ENCODE data around the gene CYP27A1.

Gene CYP27A1

DNA sequence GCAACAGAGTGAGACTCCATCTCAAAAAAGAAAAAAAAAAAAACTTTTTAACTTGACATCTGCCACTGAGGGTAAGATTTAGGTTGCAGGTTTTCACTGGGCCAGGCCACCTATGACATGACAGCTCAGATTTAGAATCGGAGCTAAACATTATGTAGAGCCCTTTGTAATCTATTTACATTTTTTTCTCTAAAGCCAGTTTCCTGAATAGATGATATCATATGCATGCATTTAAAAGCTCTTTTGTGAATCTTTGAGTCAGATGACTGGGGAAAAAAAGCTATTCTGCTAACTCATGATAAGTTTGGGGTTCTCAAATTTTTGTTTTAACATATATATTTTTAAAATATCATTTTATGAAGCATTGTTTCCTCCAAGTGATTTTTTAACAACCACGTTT, 28.3 kb downstream of the CYP27A1 start:
- no peak for DNase-seq (ENCODE audit: low read depth in 2 of 2, low spot score in 1 of 2)

DNA sequence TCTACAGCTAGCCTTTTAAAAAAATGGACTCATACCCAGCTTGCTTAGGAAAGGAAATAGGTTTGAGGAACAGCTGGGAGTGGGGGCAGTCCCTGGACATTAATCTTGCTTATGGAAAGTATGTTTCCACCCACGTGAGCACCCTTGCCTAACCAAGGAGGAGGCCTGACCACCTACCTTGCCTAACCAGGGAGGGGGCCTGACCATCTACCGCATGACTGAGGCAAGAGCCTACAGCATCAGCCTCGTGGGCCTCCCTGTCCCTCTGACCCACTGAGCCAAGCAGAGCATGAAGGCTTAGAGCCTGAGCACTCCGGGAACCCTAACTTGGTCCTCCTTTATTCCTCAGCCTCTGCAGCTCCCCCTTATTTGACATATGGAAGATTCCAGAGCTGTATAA, 29.4 kb downstream of the CYP27A1 start:
- DNase-seq (ENCODE audit: low read depth in 2 of 2, low spot score in 1 of 2) = no peak

- no peak for DNase-seq (ENCODE audit: low read depth in 2 of 2, low spot score in 1 of 2)
Measured at GRCh38 chr2:218812096-218812815, 30.3 kb downstream of the CYP27A1 start.

GRCh38 chr2:218812861-218813260, 30.9 kb downstream of the CYP27A1 start:
- DNase-seq (ENCODE audit: low read depth in 2 of 2, low spot score in 1 of 2) = no peak

DNA sequence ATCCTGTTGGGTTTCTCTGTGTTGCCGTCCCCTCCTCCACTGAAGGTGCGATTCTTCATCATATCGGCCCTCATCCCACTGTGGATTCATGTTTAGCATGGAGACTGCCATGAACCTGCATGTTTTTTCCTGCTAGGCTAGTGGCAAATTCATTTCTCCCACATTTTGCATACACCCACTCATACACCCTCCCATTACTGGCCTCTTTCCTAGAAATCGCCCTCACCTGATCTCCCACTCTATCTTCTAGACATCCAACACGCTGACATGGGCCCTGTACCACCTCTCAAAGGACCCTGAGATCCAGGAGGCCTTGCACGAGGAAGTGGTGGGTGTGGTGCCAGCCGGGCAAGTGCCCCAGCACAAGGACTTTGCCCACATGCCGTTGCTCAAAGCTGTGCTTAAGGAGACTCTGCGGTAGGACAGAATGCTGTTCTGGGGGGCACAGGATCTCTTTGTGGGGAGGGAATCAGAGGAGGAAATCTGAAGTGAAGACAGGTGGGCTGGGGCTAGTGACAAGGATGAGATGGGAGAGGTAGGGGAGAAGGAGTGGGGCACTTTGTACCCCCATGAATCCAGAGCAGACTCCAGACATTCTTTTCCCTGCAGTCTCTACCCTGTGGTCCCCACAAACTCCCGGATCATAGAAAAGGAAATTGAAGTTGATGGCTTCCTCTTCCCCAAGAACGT, 32.0 kb downstream of the CYP27A1 start:
- no peak for DNase-seq (ENCODE audit: low read depth in 2 of 2, low spot score in 1 of 2)

GRCh38 chr2:218814540-218815243, 32.7 kb downstream of the CYP27A1 start:
- DNase-seq (ENCODE audit: low read depth in 2 of 2, low spot score in 1 of 2) = no peak

DNA sequence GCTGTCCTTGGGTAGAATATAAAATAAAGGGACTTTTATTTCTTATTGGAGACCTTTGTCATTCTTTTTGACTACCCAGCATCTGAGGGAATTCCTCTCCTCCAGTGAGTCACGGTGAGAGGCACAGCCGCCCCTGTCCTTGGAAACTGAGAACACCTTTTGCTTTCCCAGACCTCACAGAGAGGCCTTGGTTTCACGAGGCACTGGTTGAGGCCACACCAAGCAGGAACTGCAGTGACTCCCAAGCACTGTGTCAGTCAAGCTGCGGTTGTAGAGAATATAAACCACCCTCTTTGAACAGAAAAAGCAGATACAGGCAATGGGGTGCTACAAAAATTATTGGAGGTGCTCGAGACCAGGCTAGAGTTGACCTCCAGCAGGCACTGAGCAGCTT, 33.3 kb downstream of the CYP27A1 start:
- no peak for DNase-seq (ENCODE audit: low read depth in 2 of 2, low spot score in 1 of 2)

- DNase-seq (ENCODE audit: low read depth in 2 of 2, low spot score in 1 of 2) = no peak
Measured at GRCh38 chr2:218815649-218816048, 33.7 kb downstream of the CYP27A1 start.

- no peak for DNase-seq (ENCODE audit: low read depth in 2 of 2, low spot score in 1 of 2)
Measured at GRCh38 chr2:218816561-218817011, 34.6 kb downstream of the CYP27A1 start.

DNA sequence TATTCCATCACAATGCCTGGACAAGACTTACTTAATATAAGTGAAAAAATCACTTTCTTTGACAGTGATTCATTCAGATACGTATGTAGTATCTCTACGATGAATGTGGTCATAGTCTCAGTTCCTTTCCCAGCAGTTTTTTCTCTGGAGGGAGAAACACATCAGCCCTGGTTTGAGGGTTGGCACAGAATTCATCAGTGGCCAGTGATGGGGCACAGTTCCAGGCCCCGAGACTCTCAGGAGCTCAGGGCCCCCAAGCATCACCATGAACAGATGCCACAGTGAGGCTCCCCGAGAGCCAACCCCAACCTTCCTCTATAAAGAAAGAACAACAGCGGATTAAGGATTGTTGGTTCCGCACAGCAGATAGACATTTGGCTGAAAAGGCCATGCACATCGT, 37.1 kb downstream of the CYP27A1 start:
- no peak for DNase-seq (ENCODE audit: low read depth in 2 of 2, low spot score in 1 of 2)

- DNase-seq (ENCODE audit: low read depth in 2 of 2, low spot score in 1 of 2) = no peak
Measured at GRCh38 chr2:218820746-218821369, 38.9 kb downstream of the CYP27A1 start.

- no peak for DNase-seq (ENCODE audit: low read depth in 2 of 2, low spot score in 1 of 2)
Measured at GRCh38 chr2:218821605-218822211, 39.8 kb downstream of the CYP27A1 start.

- DNase-seq (ENCODE audit: low read depth in 2 of 2, low spot score in 1 of 2) = no peak
Measured at GRCh38 chr2:218822622-218823021, 40.7 kb downstream of the CYP27A1 start.

DNA sequence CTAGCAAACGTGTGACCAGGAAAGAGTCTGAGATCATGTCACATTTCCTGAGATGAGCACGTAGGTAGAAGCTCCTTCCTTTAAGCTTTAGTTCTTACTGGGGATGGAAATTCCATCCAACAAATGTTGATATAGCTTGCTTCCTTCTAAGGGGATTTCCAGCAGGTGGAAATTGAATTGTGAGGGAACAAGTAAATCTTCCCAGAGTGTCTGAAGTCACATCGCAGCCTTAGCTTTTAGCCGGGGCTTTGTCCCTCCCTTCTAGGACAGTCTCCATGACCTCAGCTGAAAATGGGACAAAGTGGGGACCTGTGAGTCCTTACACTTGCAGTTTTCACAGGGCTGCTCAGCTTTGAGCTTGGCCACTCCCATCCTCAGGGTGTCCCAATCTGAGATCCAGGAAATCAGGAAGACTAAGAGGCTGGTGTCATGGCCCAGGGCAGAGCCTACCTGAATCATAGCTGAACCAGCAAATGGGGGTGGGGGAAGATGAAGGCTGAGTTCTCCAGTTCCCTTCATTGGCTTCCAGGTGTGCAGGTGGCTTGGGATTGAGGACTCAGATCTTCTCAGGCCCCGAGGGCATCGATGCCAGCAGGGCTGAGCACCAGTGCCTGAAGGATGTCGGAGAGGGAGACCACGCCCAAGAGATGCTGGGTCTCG, 41.4 kb downstream of the CYP27A1 start:
- DNase-seq (ENCODE audit: low read depth in 2 of 2, low spot score in 1 of 2) = no peak

DNA sequence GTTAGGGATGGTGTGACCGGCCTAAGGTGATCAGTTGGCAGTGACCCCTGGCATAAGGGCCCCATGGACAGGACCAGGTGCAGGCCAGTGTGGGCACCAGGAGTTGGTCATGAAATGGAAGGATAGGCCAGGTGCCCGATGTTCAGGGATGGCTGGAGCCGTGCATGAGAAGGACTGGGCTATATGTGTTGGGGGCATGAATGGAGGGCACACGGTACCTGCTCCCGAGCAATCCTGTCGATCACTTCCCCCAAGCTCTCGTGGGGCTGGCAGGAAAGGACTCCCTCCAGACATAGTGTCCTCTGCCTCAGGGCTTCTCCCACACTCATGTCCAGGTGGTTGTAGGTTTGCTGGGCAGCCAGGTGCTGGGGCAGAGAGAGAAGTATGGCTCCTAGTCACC, 42.1 kb downstream of the CYP27A1 start:
- DNase-seq (ENCODE audit: low read depth in 2 of 2, low spot score in 1 of 2) = no peak

DNA sequence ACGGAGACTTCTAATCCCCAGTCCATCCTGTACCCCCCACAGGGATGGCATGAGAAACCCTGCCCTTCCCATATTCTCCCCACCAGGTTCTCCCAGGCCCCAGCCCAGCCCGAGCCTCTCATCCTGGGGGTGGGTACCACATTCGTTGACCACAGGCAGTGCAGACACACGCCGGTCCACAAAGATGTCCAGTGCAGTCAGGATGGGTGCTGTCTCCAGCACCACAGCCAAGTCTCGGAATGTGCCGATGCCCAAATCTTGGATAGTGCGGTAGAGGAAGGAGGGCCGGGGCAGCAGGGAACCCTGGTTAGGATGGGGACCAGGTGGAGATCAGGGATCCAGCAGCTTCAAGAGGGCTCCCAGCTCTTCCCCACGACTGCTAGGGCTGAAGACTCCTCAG, 44.8 kb downstream of the CYP27A1 start:
- no peak for DNase-seq (ENCODE audit: low read depth in 2 of 2, low spot score in 1 of 2)

- no peak for DNase-seq (ENCODE audit: low read depth in 2 of 2, low spot score in 1 of 2)
Measured at GRCh38 chr2:218827701-218828476, 45.9 kb downstream of the CYP27A1 start.

DNA sequence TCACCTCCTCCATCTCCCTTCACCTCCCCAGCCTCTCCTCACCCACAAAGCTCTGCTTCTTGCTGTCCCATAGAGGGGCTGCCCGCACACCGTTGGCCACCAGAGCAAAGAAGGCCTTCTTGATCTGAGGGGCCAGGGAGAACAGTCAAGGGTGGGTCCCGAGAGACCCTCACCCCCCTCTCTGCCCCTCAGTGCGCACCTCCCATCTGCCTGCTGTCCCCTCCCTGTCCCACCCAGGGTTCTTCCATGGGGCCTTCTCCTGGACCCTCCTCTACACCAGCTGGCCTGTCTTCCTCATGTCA, 46.5 kb downstream of the CYP27A1 start:
- no peak for DNase-seq (ENCODE audit: low read depth in 2 of 2, low spot score in 1 of 2)

DNA sequence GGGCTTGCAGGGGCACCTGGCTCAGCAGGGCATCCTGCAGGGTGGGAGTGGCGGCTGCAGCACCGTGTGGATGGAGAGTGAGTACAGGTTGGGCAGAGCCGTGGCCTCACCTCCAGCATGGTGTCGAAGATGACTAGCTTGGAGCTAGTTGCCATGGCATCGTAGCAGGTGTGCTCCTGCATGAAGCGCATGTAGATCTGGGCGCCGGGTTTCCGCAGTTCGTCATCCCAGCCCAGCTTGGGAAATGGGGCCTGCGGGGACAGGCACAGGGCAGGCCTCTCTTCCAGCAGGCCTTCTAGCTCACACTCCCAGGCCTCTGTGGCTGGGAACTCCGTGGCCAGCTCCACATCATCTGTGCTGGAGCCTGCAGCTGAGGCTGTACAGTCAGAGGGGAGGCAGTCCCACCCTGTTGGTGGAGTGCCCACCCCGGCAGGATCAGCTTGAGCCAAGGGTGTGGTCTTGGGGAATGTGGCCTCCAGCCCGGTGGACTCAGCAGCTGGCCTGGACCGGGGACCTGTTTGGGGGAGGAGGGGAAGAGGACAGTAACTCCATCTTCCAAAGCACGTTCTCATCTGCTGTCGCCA, 48.0 kb downstream of the CYP27A1 start:
- no peak for DNase-seq (ENCODE audit: low read depth in 2 of 2, low spot score in 1 of 2)

Measured in stimulated activated CD8-positive, alpha-beta memory T cell treated with anti-CD3 and anti-CD28 coated beads, Interleukin-4, amount 100 ng/mL, for 4 hours (primary cell).